ENCODE measurements around the gene SERPINE3. TPM values are rescaled to one million over a fixed set of nuclear protein-coding genes. Genes with fewer than 3 reads are reported as not detected.

Gene SERPINE3
- polyA plus RNA-seq, 1 donor (not counting 4 experiments of a cell fraction or from before 2014, with no cell fraction given): not detected

DNA sequence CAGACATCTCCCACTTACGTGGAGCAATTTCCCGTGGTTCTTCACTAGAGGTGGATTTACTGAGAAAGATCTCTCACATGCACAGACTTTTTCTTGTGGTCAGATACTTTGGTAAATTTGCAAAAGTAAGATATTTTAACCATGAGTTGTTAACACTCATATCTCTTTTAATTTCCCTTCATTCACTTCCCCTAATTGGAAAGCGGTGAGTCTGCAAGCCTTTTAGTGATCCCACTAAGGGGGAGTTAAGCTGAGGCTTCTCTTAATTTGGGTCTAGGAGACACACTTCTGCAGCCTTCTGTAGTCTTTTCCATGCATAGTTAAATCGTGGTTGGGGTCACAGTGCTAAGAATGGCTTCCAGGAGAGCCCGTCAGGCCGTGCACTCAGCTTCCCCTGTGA lies 30.7 kb upstream of the SERPINE3 start:
- H3K27ac ChIP-seq (ENCODE audit: control insufficient read depth, insufficient read depth, low read length): no peak overlapping the region
- H3K79me2 ChIP-seq (ENCODE audit: control insufficient read depth, insufficient read depth, low read length): no peaks in the 10 kb centered on the region
- no peak overlapping the region for H2AFZ ChIP-seq (ENCODE audit: control insufficient read depth, low read length)
- H3K4me2 ChIP-seq (ENCODE audit: control insufficient read depth, extremely low read depth, insufficient read depth, low read depth, low read length): no peak overlapping the region
- no peak overlapping the region for H3K4me3 ChIP-seq (ENCODE audit: control insufficient read depth in 2 of 3, extremely low read depth in 1 of 3, insufficient read depth in 2 of 3, low read depth in 1 of 3, low read length in 3 of 3)
- no peaks in the 10 kb centered on the region for H3K36me3 ChIP-seq (ENCODE audit: control insufficient read depth in 2 of 2, extremely low read depth in 1 of 2, insufficient read depth in 2 of 2, low read length in 2 of 2)
- H3K4me1 ChIP-seq (ENCODE audit: control insufficient read depth, extremely low read depth, insufficient read depth, low read length): no peaks in the 10 kb centered on the region
- no peaks in the 10 kb centered on the region for H3K9me1 ChIP-seq (ENCODE audit: control insufficient read depth, extremely low read depth, insufficient read depth, low read length)
- TF ChIP-seq EZH2 (IDR thresholded peaks at IDR 0.05; ENCODE audit: low read length): no peak
- TF ChIP-seq, protein P1, sequence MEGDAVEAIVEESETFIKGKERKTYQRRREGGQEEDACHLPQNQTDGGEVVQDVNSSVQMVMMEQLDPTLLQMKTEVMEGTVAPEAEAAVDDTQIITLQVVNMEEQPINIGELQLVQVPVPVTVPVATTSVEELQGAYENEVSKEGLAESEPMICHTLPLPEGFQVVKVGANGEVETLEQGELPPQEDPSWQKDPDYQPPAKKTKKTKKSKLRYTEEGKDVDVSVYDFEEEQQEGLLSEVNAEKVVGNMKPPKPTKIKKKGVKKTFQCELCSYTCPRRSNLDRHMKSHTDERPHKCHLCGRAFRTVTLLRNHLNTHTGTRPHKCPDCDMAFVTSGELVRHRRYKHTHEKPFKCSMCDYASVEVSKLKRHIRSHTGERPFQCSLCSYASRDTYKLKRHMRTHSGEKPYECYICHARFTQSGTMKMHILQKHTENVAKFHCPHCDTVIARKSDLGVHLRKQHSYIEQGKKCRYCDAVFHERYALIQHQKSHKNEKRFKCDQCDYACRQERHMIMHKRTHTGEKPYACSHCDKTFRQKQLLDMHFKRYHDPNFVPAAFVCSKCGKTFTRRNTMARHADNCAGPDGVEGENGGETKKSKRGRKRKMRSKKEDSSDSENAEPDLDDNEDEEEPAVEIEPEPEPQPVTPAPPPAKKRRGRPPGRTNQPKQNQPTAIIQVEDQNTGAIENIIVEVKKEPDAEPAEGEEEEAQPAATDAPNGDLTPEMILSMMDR (optimal IDR thresholded peaks at IDR 0.05 in 1 of 3, IDR thresholded peaks at IDR 0.05 in 1 of 3, conservative IDR thresholded peaks at IDR 0.05 in 1 of 3; ENCODE audit: extremely low read depth in 1 of 3, insufficient read depth in 2 of 3, low read length in 3 of 3): no peak
- H3K9ac ChIP-seq (ENCODE audit: control insufficient read depth, extremely low read depth, insufficient read depth, low read length): no peak overlapping the region
- dilution Hi-C loops (cut with MboI; ENCODE audit: extremely low pct_ligation_motif_present, low sequenced_read_pairs): no loop called here
- H3K27me3 ChIP-seq (ENCODE audit: control insufficient read depth, extremely low read depth, insufficient read depth, low read length): peaks cover 4% of the 10 kb centered on the region
- DNase-seq (ENCODE audit: low read depth, low spot score) (no peak), FAIRE-seq (no peak)
- no peaks in the 10 kb centered on the region for H4K20me1 ChIP-seq (ENCODE audit: control insufficient read depth, extremely low read depth, insufficient read depth, low read length)
- no peaks in the 10 kb centered on the region for H3K9me3 ChIP-seq (ENCODE audit: control insufficient read depth, low read depth, low read length)

DNA sequence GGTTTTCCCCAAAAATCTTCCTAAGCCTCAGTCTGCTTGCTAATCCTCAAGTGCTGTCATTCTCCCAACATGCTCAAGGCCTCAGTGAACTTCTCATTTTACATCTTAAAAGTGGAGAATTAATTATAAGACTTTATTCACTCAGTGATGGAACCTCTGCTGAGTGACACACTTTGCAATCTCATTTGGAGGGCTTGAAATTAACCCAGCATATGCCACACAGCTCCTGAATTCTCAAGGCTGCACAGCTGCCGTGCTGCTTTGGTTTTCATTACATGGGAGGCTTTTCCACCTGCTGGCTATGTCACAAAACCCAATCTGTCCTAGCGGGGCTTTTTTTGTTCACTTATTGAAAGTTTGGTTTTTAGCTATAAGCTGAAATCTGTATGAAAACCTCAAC lies 28.3 kb upstream of the SERPINE3 start:
- Histone ChIP-seq H3K27me3 (ENCODE audit: control insufficient read depth, extremely low read depth, insufficient read depth, low read length) (peaks cover 4% of the 10 kb centered on the region), H3K27ac (ENCODE audit: control insufficient read depth, insufficient read depth, low read length) (no peak overlapping the region), H2AFZ (ENCODE audit: control insufficient read depth, low read length) (no peak overlapping the region), H3K4me3 (ENCODE audit: control insufficient read depth in 2 of 3, extremely low read depth in 1 of 3, insufficient read depth in 2 of 3, low read depth in 1 of 3, low read length in 3 of 3) (no peak overlapping the region), H3K4me1 (ENCODE audit: control insufficient read depth, extremely low read depth, insufficient read depth, low read length) (no peaks in the 10 kb centered on the region), H3K79me2 (ENCODE audit: control insufficient read depth, insufficient read depth, low read length) (no peaks in the 10 kb centered on the region), H3K9ac (ENCODE audit: control insufficient read depth, extremely low read depth, insufficient read depth, low read length) (no peak overlapping the region), H3K9me1 (ENCODE audit: control insufficient read depth, extremely low read depth, insufficient read depth, low read length) (no peaks in the 10 kb centered on the region), H4K20me1 (ENCODE audit: control insufficient read depth, extremely low read depth, insufficient read depth, low read length) (no peaks in the 10 kb centered on the region), H3K36me3 (ENCODE audit: control insufficient read depth in 2 of 2, extremely low read depth in 1 of 2, insufficient read depth in 2 of 2, low read length in 2 of 2) (no peaks in the 10 kb centered on the region), H3K9me3 (ENCODE audit: control insufficient read depth, low read depth, low read length) (no peaks in the 10 kb centered on the region), H3K4me2 (ENCODE audit: control insufficient read depth, extremely low read depth, insufficient read depth, low read depth, low read length) (no peak overlapping the region)
- dilution Hi-C loops (cut with MboI; ENCODE audit: extremely low pct_ligation_motif_present, low sequenced_read_pairs): no loop called here
- TF ChIP-seq EZH2 (IDR thresholded peaks at IDR 0.05; ENCODE audit: low read length): no peak
- TF ChIP-seq, protein P1 (optimal IDR thresholded peaks at IDR 0.05 in 1 of 3, IDR thresholded peaks at IDR 0.05 in 1 of 3, conservative IDR thresholded peaks at IDR 0.05 in 1 of 3; ENCODE audit: extremely low read depth in 1 of 3, insufficient read depth in 2 of 3, low read length in 3 of 3): no peak
- no peak for FAIRE-seq
- no peak for DNase-seq (ENCODE audit: low read depth, low spot score)
